HepG2 (cell line): ENCODE data around the gene GHSR. TPM values are rescaled to one million over a fixed set of nuclear protein-coding genes. Genes with fewer than 3 reads are reported as not detected.

ENCODE experiments used
- ATF5 ChIP-seq: sonication (generic); formaldehyde crosslinking; IDR thresholded peaks from 2 replicates; pipeline ENCODE4 v1.4.0; 2020; ENCODE audit warnings: mild to moderate bottlenecking, low read depth, missing genetic modification reagents
- CCDC6 ChIP-seq: sonication (generic); formaldehyde crosslinking; IDR thresholded peaks from 2 replicates; pipeline ENCODE4 v1.8.1; 2022; ENCODE audit warnings: mild to moderate bottlenecking, missing genetic modification reagents, moderate library complexity
- DBP ChIP-seq: sonication (generic); formaldehyde crosslinking; IDR thresholded peaks from 2 replicates; pipeline ENCODE4 v1.4.0; 2020; ENCODE audit warnings: missing genetic modification reagents; ENCODE audit errors: not compliant biosample characterization
- EHMT2 ChIP-seq: fragments of 200-600 bp; sonication (generic); IDR thresholded peaks from 2 replicates; pipeline ENCODE4 v1.7.0; 2017; ENCODE audit warnings: antibody characterized with exemption, low read depth, low read length, borderline replicate concordance
- NKX3-1 ChIP-seq: sonication (generic); formaldehyde crosslinking; IDR thresholded peaks from 2 replicates; pipeline ENCODE4 v1.5.0; 2020; ENCODE audit warnings: missing genetic modification reagents
- PHF20 ChIP-seq: sonication (generic); formaldehyde crosslinking; IDR thresholded peaks from 2 replicates; pipeline ENCODE4 v1.5.0; 2020; ENCODE audit warnings: mild to moderate bottlenecking, missing genetic modification reagents
- POGK ChIP-seq: sonication (generic); formaldehyde crosslinking; conservative IDR thresholded peaks from 2 replicates; pipeline ENCODE4 v1.8.0; 2022; ENCODE audit warnings: mild to moderate bottlenecking, moderate library complexity, missing genetic modification reagents
- TBL1XR1 ChIP-seq: fragments of 150-350 bp; IDR thresholded peaks from 2 replicates; pipeline ENCODE4 v1.6.1; 2014; ENCODE audit warnings: borderline replicate concordance, low read length; ENCODE audit not compliant: partially characterized antibody
- TBX2 ChIP-seq: sonication (generic); formaldehyde crosslinking; IDR thresholded peaks from 2 replicates; pipeline ENCODE4 v1.5.0; 2020; ENCODE audit warnings: missing genetic modification reagents, mild to moderate bottlenecking, borderline replicate concordance
- ZBTB42 ChIP-seq: sonication (generic); formaldehyde crosslinking; IDR thresholded peaks from 2 replicates; pipeline ENCODE4 v1.5.0; 2020; ENCODE audit warnings: mild to moderate bottlenecking, missing genetic modification reagents
- ZNF546 ChIP-seq: sonication (generic); formaldehyde crosslinking; conservative IDR thresholded peaks from 2 replicates; pipeline ENCODE4 v1.8.1; 2023; ENCODE audit warnings: mild to moderate bottlenecking, missing genetic modification reagents
- ZNF883 ChIP-seq: sonication (generic); formaldehyde crosslinking; IDR thresholded peaks from 2 replicates; pipeline ENCODE4 v1.5.1; 2020; ENCODE audit warnings: mild to moderate bottlenecking, missing genetic modification reagents; ENCODE audit errors: not compliant biosample characterization
- polyA plus RNA-seq, 8 experiments: library from polyadenylated mRNA; depleted of rRNA in 3 of 8; stranded (reverse) in 7 of 8; unstranded in 1 of 8; fragments of >200 nt; fragmentation: Illumina TruSeq in 4 of 8; extraction: Trizol in 4 of 8; gene quantifications; 2 replicates each; pipeline versions ENCODE4 v1.2.1 to v1.2.3, GENCODE V29; 2011 to 2016; ENCODE audit warnings: low read depth in 4 of 8, missing spikeins in 1 of 8, mixed read lengths in 1 of 8; ENCODE audit not compliant: insufficient read depth in 1 of 8
- total RNA-seq, 5 experiments: library from RNA; depleted of rRNA; stranded (reverse); fragments of >200 nt; fragmentation: Illumina TruSeq; extraction: Trizol; gene quantifications; 2 replicates each; pipeline ENCODE4 v1.2.3, GENCODE V29; 2016; ENCODE audit warnings: low read depth in 1 of 5

Gene GHSR
- total and polyA plus RNA-seq, 2 of the 13 experiments (the other 11 are each of a cell fraction or from before 2014, with no cell fraction given): not detected

- no peak for TF ChIP-seq ZBTB42 (CRISPR knock-in tag)
- TF ChIP-seq POGK (CRISPR knock-in tag): no peak
- TF ChIP-seq DBP (CRISPR knock-in tag): no peak
- TF ChIP-seq ZNF546 (CRISPR knock-in tag): no peak
- TF ChIP-seq ZNF883: peak; percentile 28
- TF ChIP-seq NKX3-1 (CRISPR knock-in tag): 0 out of 2 replicates have a peak, but pooled peaks have one; percentile 39
- peak; percentile 37; the same call in 1 of the 2 replicates for TF ChIP-seq TBX2
- no peak for TF ChIP-seq PHF20 (CRISPR knock-in tag)
- TF ChIP-seq TBL1XR1: no peak
- no peak for TF ChIP-seq CCDC6
- TF ChIP-seq EHMT2: peak; percentile 91
- 0 out of 2 replicates have a peak, but pooled peaks have one; percentile 51 for TF ChIP-seq ATF5
Observed at GRCh38 chr3:172449466-172450149, 1.4 kb upstream of the GHSR start (continued).
